ENCODE data around the gene DGKI. TPM values are rescaled to one million over a fixed set of nuclear protein-coding genes. Genes with fewer than 3 reads are reported as not detected.

Gene DGKI
- total RNA-seq, 1 experiment from 2014 or later, result 0.55 TPM

DNA sequence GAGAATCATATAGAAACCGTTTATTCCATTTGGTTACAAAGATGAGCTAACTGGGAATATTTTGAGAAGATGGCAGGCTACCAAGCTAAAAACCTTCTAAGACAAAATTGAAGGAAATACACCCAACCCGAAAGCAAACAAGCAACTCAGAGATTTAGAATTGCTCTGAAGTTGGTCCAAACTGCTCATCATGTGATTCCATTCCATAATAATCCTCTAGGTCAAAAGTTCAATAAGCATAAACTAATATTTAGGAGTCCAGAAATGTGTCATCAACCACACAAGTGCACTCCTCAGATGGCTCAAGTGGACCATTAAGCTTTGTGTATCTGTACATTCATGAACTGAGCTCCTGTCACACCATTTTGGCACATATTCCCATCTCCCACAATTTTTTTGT is 28.7 kb downstream of the DGKI start:
- DNase-seq, result no peak
- Histone ChIP-seq H3K4me2 (ENCODE audit: insufficient read depth, insufficient read length, low read length) (no peak overlapping the region), H2BK5ac (ENCODE audit: insufficient read length, low read length) (no peak overlapping the region), H2BK12ac (ENCODE audit: insufficient read length, low read depth, low read length) (no peak overlapping the region), H3K79me1 (ENCODE audit: insufficient read depth, low read depth, low read length, poor library complexity, severe bottlenecking) (no peaks in the 10 kb centered on the region), H3K18ac (ENCODE audit: insufficient read length, low read depth, low read length) (no peak overlapping the region), H3K27me3 (ENCODE audit: insufficient read depth, low read length) (no peaks in the 10 kb centered on the region), H3K79me2 (ENCODE audit: insufficient read depth, low read length) (no peaks in the 10 kb centered on the region), H2BK20ac (ENCODE audit: low read depth, low read length, poor library complexity, severe bottlenecking) (no peak overlapping the region), H2BK120ac (ENCODE audit: low read depth, low read length, poor library complexity, severe bottlenecking) (no peak overlapping the region), H2BK15ac (ENCODE audit: low read depth, low read length) (no peak overlapping the region), H3K4ac (ENCODE audit: low read depth, low read length) (no peak overlapping the region), H3K4me1 (ENCODE audit: insufficient read depth, low read length) (peaks cover 6% of the 10 kb centered on the region; the same call in 1 of the 2 replicates), H3K9me3 (ENCODE audit: control insufficient read depth, low read depth, low read length) (no peaks in the 10 kb centered on the region), H2AK5ac (ENCODE audit: insufficient read length, low read length) (no peak overlapping the region), H4K91ac (ENCODE audit: insufficient read length, low read depth, low read length) (no peak overlapping the region), H3K56ac (ENCODE audit: insufficient read length, low read depth, low read length) (no peak overlapping the region), H2AFZ (ENCODE audit: low read length) (no peak overlapping the region), H3K23me2 (ENCODE audit: insufficient read length, low read depth, low read length, poor library complexity, severe bottlenecking) (no peaks in the 10 kb centered on the region), H3K27ac (ENCODE audit: insufficient read length, low read depth, low read length) (no peak overlapping the region), H4K5ac (ENCODE audit: insufficient read length, low read depth, low read length) (no peak overlapping the region), H4K20me1 (ENCODE audit: control insufficient read depth, insufficient read depth, insufficient read length) (no peaks in the 10 kb centered on the region), H3K14ac (ENCODE audit: insufficient read depth, low read length) (no peak overlapping the region), H3K23ac (ENCODE audit: insufficient read length, low read depth, low read length) (no peak overlapping the region), H3K9ac (ENCODE audit: extremely low read depth, insufficient read length, low read length) (no peak overlapping the region), H4K8ac (replicated peaks; ENCODE audit: insufficient read length, low read depth, low read length) (no peak overlapping the region), H3T11ph (ENCODE audit: low read length) (no peak overlapping the region)
- Mint-ChIP-seq H3K27me3 (ENCODE audit: low read depth) (no peaks in the 10 kb centered on the region), H3K4me3 (no peak overlapping the region), H3K4me1 (peaks cover 36 to 37% of the 10 kb centered on the region in 2 experiments), H3K9me3 (no peaks in the 10 kb centered on the region), H3K36me3 (ENCODE audit: insufficient read depth in 1 of 3, low read depth in 3 of 3) (no peaks in the 10 kb centered on the region), H3K27ac (no peak overlapping the region)
- TF ChIP-seq, protein P1, sequence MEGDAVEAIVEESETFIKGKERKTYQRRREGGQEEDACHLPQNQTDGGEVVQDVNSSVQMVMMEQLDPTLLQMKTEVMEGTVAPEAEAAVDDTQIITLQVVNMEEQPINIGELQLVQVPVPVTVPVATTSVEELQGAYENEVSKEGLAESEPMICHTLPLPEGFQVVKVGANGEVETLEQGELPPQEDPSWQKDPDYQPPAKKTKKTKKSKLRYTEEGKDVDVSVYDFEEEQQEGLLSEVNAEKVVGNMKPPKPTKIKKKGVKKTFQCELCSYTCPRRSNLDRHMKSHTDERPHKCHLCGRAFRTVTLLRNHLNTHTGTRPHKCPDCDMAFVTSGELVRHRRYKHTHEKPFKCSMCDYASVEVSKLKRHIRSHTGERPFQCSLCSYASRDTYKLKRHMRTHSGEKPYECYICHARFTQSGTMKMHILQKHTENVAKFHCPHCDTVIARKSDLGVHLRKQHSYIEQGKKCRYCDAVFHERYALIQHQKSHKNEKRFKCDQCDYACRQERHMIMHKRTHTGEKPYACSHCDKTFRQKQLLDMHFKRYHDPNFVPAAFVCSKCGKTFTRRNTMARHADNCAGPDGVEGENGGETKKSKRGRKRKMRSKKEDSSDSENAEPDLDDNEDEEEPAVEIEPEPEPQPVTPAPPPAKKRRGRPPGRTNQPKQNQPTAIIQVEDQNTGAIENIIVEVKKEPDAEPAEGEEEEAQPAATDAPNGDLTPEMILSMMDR (conservative IDR thresholded peaks at IDR 0.05), result no peak
- WGBS (ENCODE audit: extremely low coverage, insufficient read length, low lambda C conversion rate), result no CpG with 5 or more reads among the region's 2 CpGs
